Ovary (tissue), 9 donors: ENCODE results near the gene PDCD7. TPM values are rescaled to one million over a fixed set of nuclear protein-coding genes. Genes with fewer than 3 reads are reported as not detected.

Experiments used
- DNase-seq, 5 donors: peaks; one replicate each; pipeline ENCODE4 v3.0.0-alpha.2; 2019 to 2020
- H3K27ac ChIP-seq, 2 donors: fragments of 200-600 bp; one replicate each; pipeline versions ENCODE4 v1.5.1 to v1.8.0; 2019 to 2022
- H3K27me3 ChIP-seq: fragments of 200-600 bp; one replicate; pipeline ENCODE4 v1.8.0; 2022
- H3K36me3 ChIP-seq: fragments of 200-600 bp; sonication (generic); one replicate; pipeline ENCODE4 v1.5.1; 2019
- H3K4me1 ChIP-seq: one replicate; pipeline ENCODE4 v1.8.1; 2013; ENCODE audit warnings: mild to moderate bottlenecking, moderate library complexity; ENCODE audit not compliant: insufficient read depth
- H3K4me3 ChIP-seq: fragments of 200-600 bp; sonication (generic); one replicate; pipeline ENCODE4 v1.5.1; 2017
- H3K9me3 ChIP-seq, 2 donors: fragments of 200-600 bp in 1 of 2; sonication (generic) in 1 of 2; one replicate each; pipeline versions ENCODE4 v1.5.1 to v1.8.1; 2013 to 2019; ENCODE audit warnings: mild to moderate bottlenecking in 1 of 2, moderate library complexity in 1 of 2
- EP300 ChIP-seq: sonication (generic); formaldehyde crosslinking; IDR thresholded peaks from one replicate; pipeline ENCODE4 v1.6.1; 2017; ENCODE audit warnings: antibody characterized with exemption
- POLR2A ChIP-seq: fragments of 450-650 bp; IDR thresholded peaks from one replicate; pipeline ENCODE4 v1.6.1; 2017; ENCODE audit warnings: antibody characterized with exemption, mild to moderate bottlenecking, moderate library complexity
- WGBS, 3 donors: extraction: QIAGEN DNeasy Blood & Tissue Kit in 1 of 3; methylation state at CpG; one replicate each; pipeline versions ENCODE4 v1.1.5 to v1.1.7; 2013 to 2017; 5-methylcytosine and 5-hydroxymethylcytosine counted together
- intact Hi-C, 4 donors: fragments of 100-400 bp; cut with DNase I; formaldehyde crosslinking; loops; one replicate each; pipeline versions ENCODE4 v1.11.0 to v1.15.1; 2022 to 2023
- polyA plus RNA-seq, 2 donors: library from polyadenylated mRNA; stranded (reverse); fragments of 200-250 nt in 1 of 2; fragments of 350-450 nt in 1 of 2; fragmentation: Illumina TruSeq in 1 of 2; extraction: RNeasy Lipid Tissue Mini Kit (QIAGEN cat#74804) in 1 of 2; gene quantifications; one replicate each; pipeline ENCODE4 v1.2.3, GENCODE V29; 2013 to 2014
- total RNA-seq, 7 donors: library from RNA; depleted of rRNA in 2 of 7; stranded (reverse); fragments of >200 nt in 2 of 7; fragmentation: NEBNext Ultra II Directional in 3 of 7; extraction: Animal tissue kit (Norgen Biotek cat#: 25700) in 3 of 7; gene quantifications; one replicate each; pipeline versions ENCODE4 v1.1.0 to v1.2.4, GENCODE V29; 2016 to 2023
- TF ChIP-seq, protein P1 (sequence below), 3 donors: fragments of 450-650 bp in 2 of 3; fragments of 200-600 bp in 1 of 3; IDR thresholded peaks; one replicate each; pipeline versions ENCODE4 v1.5.1 to v1.8.0; 2016 to 2022; ENCODE audit warnings: antibody characterized with exemption in 3 of 3, mild to moderate bottlenecking in 1 of 3
- donor health status: DM: no; HTN: no; CAD: no; lungs with moderate emphysema.
- donor health status: DM: no; HTN: no; CAD: no.
- donor health status: Bipolar disorder and iron deficiency.
- donor health status: DM: yes; HTN: yes; CAD: no.
- donor health status: DM: no; HTN: no; CAD: no.
- donor health status: DM: yes; HTN: yes; CAD: no.

PDCD7 gene
- total and polyA plus RNA-seq, 9 donors, result 16.4 to 41.1 (median 29.8) TPM

DNA sequence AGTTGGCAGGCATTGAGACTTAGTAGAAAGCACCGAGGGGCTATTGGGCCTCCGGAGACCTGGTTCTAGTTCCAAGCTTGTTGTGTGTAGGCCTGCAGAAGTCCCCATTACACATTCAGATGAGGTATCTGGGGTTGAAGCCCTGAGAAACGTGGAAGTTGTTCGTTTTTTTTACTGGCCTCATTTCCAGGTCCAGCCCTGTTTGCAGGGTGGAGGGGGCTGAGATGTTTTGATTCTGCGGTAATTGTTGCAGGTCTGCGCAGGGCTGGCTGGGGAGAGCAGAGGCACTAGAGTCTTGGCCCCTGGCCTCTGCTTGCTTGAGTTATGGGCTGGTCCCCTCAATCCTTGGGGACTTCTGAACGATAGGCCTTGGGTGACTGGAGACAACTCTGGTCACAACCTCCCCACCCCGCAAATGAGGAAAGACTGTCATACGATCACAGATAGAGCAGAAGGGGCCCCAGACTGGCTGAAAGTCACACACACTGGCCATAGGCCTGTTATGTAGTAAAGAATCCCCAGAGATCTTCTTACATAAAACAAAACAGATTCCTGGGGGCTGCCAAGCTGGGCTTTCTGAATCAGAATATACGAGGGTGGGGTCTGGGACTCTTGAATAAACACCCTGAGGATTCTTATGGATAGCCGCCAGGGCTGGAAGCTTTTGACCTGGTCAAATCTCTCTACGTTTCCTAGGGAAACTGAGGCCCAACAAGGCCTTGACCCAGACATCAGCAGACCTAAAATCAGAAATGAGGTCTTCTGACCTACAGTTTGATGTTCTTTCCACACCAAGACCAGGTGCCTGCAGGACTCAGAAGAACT, 41.5 kb downstream of the PDCD7 start:
- H3K9me3 ChIP-seq, result no peaks in the 10 kb centered on the region
- DNase-seq, result peak in 1 of 5 donors; percentile 10
- intact Hi-C loops, result no loop called here
- 68 to 77% (median 75%) methylated on average over 12 of the region's 12 CpGs for WGBS, 3 donors
- no peak overlapping the region for H3K4me3 ChIP-seq
- TF ChIP-seq, protein P1, sequence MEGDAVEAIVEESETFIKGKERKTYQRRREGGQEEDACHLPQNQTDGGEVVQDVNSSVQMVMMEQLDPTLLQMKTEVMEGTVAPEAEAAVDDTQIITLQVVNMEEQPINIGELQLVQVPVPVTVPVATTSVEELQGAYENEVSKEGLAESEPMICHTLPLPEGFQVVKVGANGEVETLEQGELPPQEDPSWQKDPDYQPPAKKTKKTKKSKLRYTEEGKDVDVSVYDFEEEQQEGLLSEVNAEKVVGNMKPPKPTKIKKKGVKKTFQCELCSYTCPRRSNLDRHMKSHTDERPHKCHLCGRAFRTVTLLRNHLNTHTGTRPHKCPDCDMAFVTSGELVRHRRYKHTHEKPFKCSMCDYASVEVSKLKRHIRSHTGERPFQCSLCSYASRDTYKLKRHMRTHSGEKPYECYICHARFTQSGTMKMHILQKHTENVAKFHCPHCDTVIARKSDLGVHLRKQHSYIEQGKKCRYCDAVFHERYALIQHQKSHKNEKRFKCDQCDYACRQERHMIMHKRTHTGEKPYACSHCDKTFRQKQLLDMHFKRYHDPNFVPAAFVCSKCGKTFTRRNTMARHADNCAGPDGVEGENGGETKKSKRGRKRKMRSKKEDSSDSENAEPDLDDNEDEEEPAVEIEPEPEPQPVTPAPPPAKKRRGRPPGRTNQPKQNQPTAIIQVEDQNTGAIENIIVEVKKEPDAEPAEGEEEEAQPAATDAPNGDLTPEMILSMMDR (IDR thresholded peaks at IDR 0.05), result no peak
- no peak for TF ChIP-seq POLR2A
- no peak for TF ChIP-seq EP300
- no peak overlapping the region for H3K27ac ChIP-seq
- no peaks in the 10 kb centered on the region for H3K27me3 ChIP-seq
- peaks cover 10% of the 10 kb centered on the region for H3K4me1 ChIP-seq
- no peaks in the 10 kb centered on the region for H3K36me3 ChIP-seq

DNA sequence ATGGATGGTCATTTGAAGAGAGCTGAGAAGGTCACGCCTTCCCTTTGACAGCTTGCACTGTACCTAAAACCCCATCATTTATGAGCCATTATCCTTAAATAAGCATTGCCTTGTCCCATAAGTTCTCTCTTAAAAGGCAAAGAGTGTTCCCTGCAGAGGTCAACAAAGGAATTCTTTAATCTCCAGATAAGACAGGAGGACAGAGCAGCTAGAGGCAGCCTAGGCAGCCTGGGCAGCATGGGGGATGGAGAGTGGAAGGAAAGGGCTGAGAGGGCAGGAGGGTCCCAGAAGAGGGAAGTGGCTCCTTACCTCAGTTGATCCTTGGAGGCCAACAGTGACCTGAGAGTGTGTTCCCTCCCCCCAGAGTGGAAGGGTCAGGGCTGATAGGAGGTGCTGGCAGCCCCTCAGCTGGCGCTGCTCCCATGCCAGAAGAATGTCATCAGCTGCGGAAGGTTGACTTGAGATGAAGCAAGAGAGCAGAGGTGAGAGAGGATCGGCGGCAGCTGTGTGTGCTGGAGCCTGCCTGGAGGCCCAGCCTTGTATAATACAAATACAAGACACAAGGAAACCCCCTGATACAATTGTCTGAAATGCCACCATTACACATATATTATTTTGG, 44.3 kb downstream of the PDCD7 start:
- peak overlapping the region in 1 of 2 donors; percentile 29 for H3K27ac ChIP-seq
- peaks cover 12% of the 10 kb centered on the region for H3K4me1 ChIP-seq
- intact Hi-C loops, result loop anchor here in 3 of 4 donors (5.0 to 10.0 kb wide), 2 partner anchors 37 to 55 kb away; no protein-coding TSS in a partner anchor
- H3K27me3 ChIP-seq, result no peaks in the 10 kb centered on the region
- no peak overlapping the region for H3K4me3 ChIP-seq
- peak; percentile 68 to 85 (median 70) for DNase-seq
- TF ChIP-seq POLR2A (no peak), EP300 (no peak)
- TF ChIP-seq, protein P1 (IDR thresholded peaks at IDR 0.05), result no peak
- no peaks in the 10 kb centered on the region for H3K9me3 ChIP-seq
- H3K36me3 ChIP-seq, result no peaks in the 10 kb centered on the region
- WGBS, 3 donors, result 29 to 38% (median 33%) methylated on average over 5 of the region's 5 CpGs

DNA sequence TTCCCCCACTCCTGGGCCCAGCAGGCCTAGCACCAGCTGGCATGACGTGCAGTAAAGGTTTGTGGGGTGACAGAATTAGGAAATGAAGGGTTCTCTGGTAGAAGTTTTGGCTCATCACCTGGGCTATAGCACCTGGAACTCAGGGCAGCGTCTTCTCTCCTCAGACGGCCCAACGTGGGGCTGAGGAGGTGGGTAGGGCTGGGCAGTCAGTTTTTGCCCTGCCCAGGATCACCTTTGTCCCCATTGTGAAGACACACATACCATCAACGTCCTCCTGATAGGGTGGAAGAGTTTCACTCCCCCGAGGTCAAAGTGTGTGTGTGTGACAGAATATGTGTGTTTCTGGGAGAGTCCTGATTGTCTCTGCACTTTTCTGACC, 45.0 kb downstream of the PDCD7 start:
- Histone ChIP-seq H3K9me3 (no peaks in the 10 kb centered on the region), H3K36me3 (no peaks in the 10 kb centered on the region), H3K4me3 (no peak overlapping the region), H3K4me1 (peaks cover 12% of the 10 kb centered on the region), H3K27me3 (no peaks in the 10 kb centered on the region), H3K27ac (peak overlapping the region in 1 of 2 donors; percentile 29)
- intact Hi-C loops, result loop anchor here in 3 of 4 donors (5.0 to 10.0 kb wide), 2 partner anchors 36 to 54 kb away; no protein-coding TSS in a partner anchor
- DNase-seq, result no peak
- TF ChIP-seq EP300, result no peak
- no peak for TF ChIP-seq POLR2A
- TF ChIP-seq, protein P1 (IDR thresholded peaks at IDR 0.05), result no peak
- WGBS, 3 donors, result 70 to 78% (median 71%) methylated on average over 6 of the region's 6 CpGs

DNA sequence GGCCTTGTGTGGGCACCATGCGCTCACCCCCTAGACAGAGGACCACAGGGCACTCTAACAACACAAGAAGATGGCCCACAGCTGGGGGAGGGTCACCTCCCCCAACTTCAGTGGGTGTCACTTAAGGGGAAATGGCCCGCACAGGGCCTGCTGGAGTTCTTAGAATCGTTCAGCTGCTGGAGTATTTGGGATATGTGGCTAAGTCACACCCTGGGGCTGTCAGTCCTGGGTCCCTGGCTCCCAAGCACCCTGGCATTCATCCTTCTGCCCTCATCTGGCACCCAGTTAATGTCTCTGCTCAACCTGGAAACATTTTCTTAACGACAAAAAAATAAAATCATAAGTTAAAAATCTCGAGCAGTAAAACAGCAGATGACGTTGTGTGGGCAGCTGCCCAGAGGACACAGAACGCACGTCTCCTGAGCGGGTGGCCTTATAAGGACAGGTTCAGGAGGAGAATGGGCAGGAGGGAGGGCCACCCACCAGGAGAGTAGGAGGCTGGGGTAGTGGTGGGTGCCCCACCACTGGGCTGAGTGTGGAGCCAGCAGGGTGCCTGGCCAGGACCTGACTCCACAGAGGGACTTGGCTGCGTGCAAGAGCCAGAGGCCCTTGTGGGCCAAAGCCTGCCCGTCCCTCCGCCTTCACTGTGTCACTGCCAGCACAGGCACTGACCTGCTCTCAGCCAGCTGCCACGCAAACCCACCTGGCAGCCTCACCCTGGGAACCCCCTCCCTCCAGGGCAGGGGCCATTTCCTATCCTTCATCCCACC, 45.5 kb downstream of the PDCD7 start:
- Histone ChIP-seq H3K4me1 (peaks cover 12% of the 10 kb centered on the region), H3K4me3 (no peak overlapping the region), H3K9me3 (no peaks in the 10 kb centered on the region), H3K36me3 (no peaks in the 10 kb centered on the region), H3K27ac (peak overlapping the region in 1 of 2 donors; percentile 29), H3K27me3 (no peaks in the 10 kb centered on the region)
- intact Hi-C loops, result loop anchor here in 3 of 4 donors (5.0 to 10.0 kb wide), 2 partner anchors 36 to 53 kb away; no protein-coding TSS in a partner anchor
- no peak for TF ChIP-seq POLR2A
- TF ChIP-seq, protein P1 (IDR thresholded peaks at IDR 0.05), result no peak
- peak; percentile 11 for TF ChIP-seq EP300
- peak in 2 of 5 donors; percentile 28 to 56 for DNase-seq
- 59 to 78% (median 72%) methylated on average over 13 of the region's 13 CpGs for WGBS, 3 donors
